H1 (cell line): ENCODE measurements around the gene MARCHF9. TPM values are rescaled to one million over a fixed set of nuclear protein-coding genes. Genes with fewer than 3 reads are reported as not detected.

Experiments used
- CTCF ChIA-PET: fragments of 300-600 bp; sonication (Branson Sonifier 250); formaldehyde crosslinking; loops from one replicate; lab custom pipeline; 2021; ENCODE audit not compliant: partially characterized antibody; lab: Charles Lee
- POLR2A ChIA-PET: fragments of 300-600 bp; sonication (Branson Sonifier 250); formaldehyde crosslinking; loops from one replicate; lab custom pipeline; 2021; ENCODE audit warnings: inconsistent platforms; ENCODE audit not compliant: partially characterized antibody; lab: Charles Lee
- DNase-seq, 2 experiments: peaks; one replicate each; pipeline versions ENCODE4 v3.0.0 to v3.0.0-alpha.2; 2010 to 2022; ENCODE audit warnings: low spot score in 2 of 2, low read depth in 1 of 2, mixed read lengths in 1 of 2
- FAIRE-seq: peaks from 2 replicates; lab custom pipeline; 2011; peaks lifted over from hg19 to GRCh38; lab: Jason Lieb, UNC
- H2AFZ ChIP-seq: 2 replicates; pipeline ENCODE4 v1.8.1; 2012; ENCODE audit warnings: low read length, inconsistent platforms
- H2AK5ac ChIP-seq: 2 replicates; pipeline ENCODE4 v1.6.1; 2013; ENCODE audit warnings: low read depth, low read length
- H2BK120ac ChIP-seq: replicated peaks from 2 replicates; pipeline ENCODE3; 2013; ENCODE audit warnings: low read depth, low read length, inconsistent platforms
- H2BK12ac ChIP-seq: 2 replicates; pipeline ENCODE4 v1.6.1; 2013; ENCODE audit warnings: low read depth, low read length
- H2BK15ac ChIP-seq: 2 replicates; pipeline ENCODE4 v1.6.1; 2013; ENCODE audit warnings: low read length
- H2BK20ac ChIP-seq: 2 replicates; pipeline ENCODE4 v1.6.1; 2013; ENCODE audit warnings: low read length
- H2BK5ac ChIP-seq: 2 replicates; pipeline ENCODE4 v1.6.1; 2013; ENCODE audit warnings: low read depth, low read length
- H3K14ac ChIP-seq: 2 replicates; pipeline ENCODE4 v1.6.1; 2013; ENCODE audit warnings: inconsistent platforms; ENCODE audit not compliant: insufficient read length
- H3K18ac ChIP-seq: 2 replicates; pipeline ENCODE4 v1.6.1; 2013; ENCODE audit warnings: low read length; ENCODE audit errors: extremely low read depth
- H3K23ac ChIP-seq: 2 replicates; pipeline ENCODE4 v1.6.1; 2013; ENCODE audit warnings: inconsistent platforms; ENCODE audit not compliant: insufficient read length
- H3K23me2 ChIP-seq: 2 replicates; pipeline ENCODE4 v1.6.1; 2013; ENCODE audit warnings: low read depth, low read length
- H3K27ac ChIP-seq: 2 replicates; pipeline ENCODE4 v1.6.1; 2011; ENCODE audit warnings: low read depth, low read length, inconsistent platforms
- H3K27me3 ChIP-seq, 4 experiments: replicated peaks in 1 of 4; 1 replicate in 1 of 4; 2 replicates in 3 of 4; pipeline versions ENCODE4 v1.6.1 to v1.8.1; 2011 to 2013; ENCODE audit warnings: low read length in 3 of 4, mild to moderate bottlenecking in 3 of 4, inconsistent platforms in 2 of 4, mixed read lengths in 2 of 4, moderate library complexity in 1 of 4; ENCODE audit not compliant: control insufficient read depth in 3 of 4, insufficient read depth in 3 of 4; ENCODE audit errors: extremely low read depth in 1 of 4
- H3K36me3 ChIP-seq, 4 experiments: 2 replicates each; pipeline versions ENCODE4 v1.6.1 to v1.8.1; 2011 to 2013; ENCODE audit warnings: mild to moderate bottlenecking in 4 of 4, low read length in 3 of 4, moderate library complexity in 2 of 4, control low read depth in 1 of 4, inconsistent platforms in 1 of 4; ENCODE audit not compliant: insufficient read depth in 4 of 4, control insufficient read depth in 2 of 4
- H3K4ac ChIP-seq: replicated peaks from 2 replicates; pipeline ENCODE3; 2013; ENCODE audit warnings: low read length, low read depth, mixed read lengths, inconsistent platforms; ENCODE audit not compliant: insufficient read length
- H3K4me1 ChIP-seq, 4 experiments: replicated peaks in 1 of 4; 1 replicate in 1 of 4; 2 replicates in 3 of 4; pipeline versions ENCODE4 v1.6.1 to v1.8.1; 2011 to 2013; ENCODE audit warnings: low read length in 3 of 4, inconsistent platforms in 2 of 4, mixed read lengths in 1 of 4; ENCODE audit not compliant: insufficient read depth in 4 of 4, control insufficient read depth in 3 of 4
- H3K4me2 ChIP-seq, 2 experiments: 2 replicates each; pipeline versions ENCODE4 v1.6.1 to v1.8.1; 2011 to 2013; ENCODE audit warnings: low read depth in 2 of 2, low read length in 2 of 2, control low read depth in 1 of 2, inconsistent platforms in 1 of 2, mild to moderate bottlenecking in 1 of 2; ENCODE audit not compliant: insufficient read depth in 1 of 2
- H3K4me3 ChIP-seq, 4 experiments: fragments of 200-600, 300-600 bp in 1 of 4; sonication (generic), shearing (Covaris generic), sonication (Bioruptor Twin) in 1 of 4; 2 replicates each; pipeline versions ENCODE4 v1.5.1 to v1.8.1; 2011 to 2016; ENCODE audit warnings: low read length in 4 of 4, low read depth in 3 of 4, control low read depth in 2 of 4, inconsistent platforms in 2 of 4, mild to moderate bottlenecking in 2 of 4, mixed read lengths in 1 of 4, moderate library complexity in 1 of 4; ENCODE audit not compliant: insufficient read depth in 2 of 4; ENCODE audit errors: extremely low read depth in 1 of 4
- H3K56ac ChIP-seq: replicated peaks from 2 replicates; pipeline ENCODE3; 2013; ENCODE audit warnings: low read depth, mild to moderate bottlenecking, mixed read lengths, low read length, inconsistent platforms; ENCODE audit not compliant: insufficient read length
- H3K79me1 ChIP-seq: 2 replicates; pipeline ENCODE4 v1.6.1; 2013; ENCODE audit warnings: low read depth, low read length, control low read depth
- H3K79me2 ChIP-seq, 2 experiments: 2 replicates each; pipeline versions ENCODE4 v1.6.1 to v1.8.1; 2012 to 2013; ENCODE audit warnings: low read length in 2 of 2, mild to moderate bottlenecking in 2 of 2, inconsistent platforms in 1 of 2; ENCODE audit not compliant: insufficient read depth in 2 of 2, control insufficient read depth in 1 of 2
- H3K9ac ChIP-seq, 4 experiments: replicated peaks in 1 of 4; 1 replicate in 1 of 4; 2 replicates in 3 of 4; pipeline versions ENCODE4 v1.6.1 to v1.8.1; 2011 to 2013; ENCODE audit warnings: low read depth in 3 of 4, low read length in 3 of 4, control low read depth in 2 of 4, mild to moderate bottlenecking in 2 of 4, moderate library complexity in 2 of 4, inconsistent platforms in 1 of 4; ENCODE audit errors: extremely low read depth in 1 of 4
- H3K9me3 ChIP-seq, 2 experiments: 2 replicates each; pipeline versions ENCODE4 v1.6.1 to v1.8.1; 2012 to 2013; ENCODE audit warnings: mild to moderate bottlenecking in 2 of 2, moderate library complexity in 2 of 2, control low read depth in 1 of 2, inconsistent platforms in 1 of 2, low read depth in 1 of 2, low read length in 1 of 2, mixed read lengths in 1 of 2; ENCODE audit not compliant: insufficient read depth in 2 of 2
- H4K20me1 ChIP-seq, 2 experiments: replicated peaks in 1 of 2; 2 replicates each; pipeline versions ENCODE3 to v1.8.1; 2011 to 2013; ENCODE audit warnings: inconsistent platforms in 2 of 2, low read length in 2 of 2, mild to moderate bottlenecking in 1 of 2; ENCODE audit not compliant: insufficient read depth in 2 of 2, control insufficient read depth in 1 of 2
- H4K5ac ChIP-seq: 2 replicates; pipeline ENCODE4 v1.6.1; 2013; ENCODE audit warnings: low read length, low read depth, mixed read lengths, inconsistent platforms; ENCODE audit not compliant: insufficient read length
- H4K8ac ChIP-seq: 2 replicates; pipeline ENCODE4 v1.8.0; 2013; ENCODE audit warnings: mild to moderate bottlenecking, moderate library complexity, low read length, inconsistent platforms; ENCODE audit not compliant: insufficient read depth; ENCODE audit errors: extremely low read depth
- H4K91ac ChIP-seq: replicated peaks from 2 replicates; pipeline ENCODE3; 2013; ENCODE audit warnings: low read length, mixed read lengths, inconsistent platforms; ENCODE audit not compliant: insufficient read length
- BACH1 ChIP-seq: IDR thresholded peaks from 2 replicates; pipeline ENCODE4 v1.6.1; 2012; ENCODE audit warnings: low read length, improper control_type of control experiment
- EZH2 ChIP-seq: fragments of 200-600 bp; sonication (generic); IDR thresholded peaks from 2 replicates; pipeline ENCODE4 v1.7.1; 2012; ENCODE audit warnings: low read depth, mild to moderate bottlenecking, moderate library complexity, low read length, inconsistent platforms; ENCODE audit not compliant: severe bottlenecking
- FOSL1 ChIP-seq: IDR thresholded peaks from 2 replicates; pipeline ENCODE4 v1.6.1; 2011; ENCODE audit warnings: mild to moderate bottlenecking, low read depth, low read length, moderate library complexity; ENCODE audit not compliant: insufficient read depth
- KDM5A ChIP-seq: fragments of 200-600 bp; IDR thresholded peaks from 2 replicates; pipeline ENCODE4 v1.7.1; 2012; ENCODE audit warnings: mild to moderate bottlenecking, low read length, inconsistent platforms, mixed read lengths
- PHF8 ChIP-seq: fragments of 200-600 bp; sonication (generic); conservative IDR thresholded peaks from 2 replicates; pipeline ENCODE4 v1.7.1; 2012; ENCODE audit warnings: low read depth, mild to moderate bottlenecking, inconsistent platforms, low read length, moderate library complexity
- POLR2A ChIP-seq, 2 experiments: IDR thresholded peaks; 1 replicate in 1 of 2; 2 replicates in 1 of 2; pipeline ENCODE4 v1.6.1; 2011; ENCODE audit warnings: low read depth in 2 of 2, low read length in 2 of 2, mild to moderate bottlenecking in 2 of 2; ENCODE audit errors: control extremely low read depth in 1 of 2
- RBBP5 ChIP-seq: IDR thresholded peaks from 2 replicates; pipeline ENCODE4 v1.7.1; 2012; ENCODE audit warnings: low read depth, mild to moderate bottlenecking, inconsistent platforms, low read length, moderate library complexity, borderline replicate concordance
- SIX5 ChIP-seq: IDR thresholded peaks from 2 replicates; pipeline ENCODE4 v1.6.1; 2011; ENCODE audit warnings: mild to moderate bottlenecking, low read depth, low read length
- SP1 ChIP-seq: IDR thresholded peaks from 2 replicates; pipeline ENCODE4 v1.6.1; 2011; ENCODE audit warnings: low read depth, low read length
- SP2 ChIP-seq: IDR thresholded peaks from 2 replicates; pipeline ENCODE4 v1.6.1; 2012; ENCODE audit warnings: mild to moderate bottlenecking, low read length, inconsistent platforms
- TAF1 ChIP-seq: IDR thresholded peaks from 2 replicates; pipeline ENCODE4 v1.6.1; 2011; ENCODE audit warnings: mild to moderate bottlenecking, low read depth, low read length
- TAF7 ChIP-seq: optimal IDR thresholded peaks from 2 replicates; pipeline ENCODE3; 2011; ENCODE audit warnings: low read depth, mild to moderate bottlenecking, inconsistent platforms, low read length, moderate library complexity, borderline replicate concordance
- WGBS, 2 experiments: shearing (Covaris generic) in 1 of 2; methylation state at CpG; one replicate each; pipeline versions ENCODE4 v1.1.6 to v1.1.7; 2013 to 2015; ENCODE audit warnings: low lambda C conversion rate in 2 of 2, mixed read lengths in 2 of 2, inconsistent platforms in 1 of 2, low coverage in 1 of 2, missing lambda C conversion rate in 1 of 2; ENCODE audit not compliant: insufficient replicate concordance in 2 of 2, insufficient coverage in 1 of 2, insufficient read length in 1 of 2; ENCODE audit errors: extremely low coverage in 1 of 2, missing lambda C conversion rate in 1 of 2; 5-methylcytosine and 5-hydroxymethylcytosine counted together
- polyA plus RNA-seq, 7 experiments: library from polyadenylated mRNA; depleted of rRNA in 3 of 7; stranded (reverse) in 5 of 7; unstranded in 2 of 7; fragments of >200 nt in 5 of 7; fragments of 200-250 nt in 2 of 7; gene quantifications; 1 replicate in 5 of 7; 2 replicates in 1 of 7; 4 replicates in 1 of 7; pipeline versions ENCODE4 v1.2.1 to v1.2.3, GENCODE V29; 2011 to 2013; ENCODE audit warnings: missing spikeins in 2 of 7, mixed read lengths in 2 of 7
- total RNA-seq: library from RNA; stranded (reverse); fragmentation: NEBNext Ultra II Directional; extraction: Animal tissue kit (Norgen Biotek cat#: 25700); gene quantifications from 2 replicates; pipeline ENCODE4 v1.2.1, GENCODE V29; 2021
- TF ChIP-seq, protein P1 (sequence below), 3 experiments: IDR thresholded peaks; 1 replicate in 2 of 3; 2 replicates in 1 of 3; pipeline versions ENCODE4 v1.5.1 to v1.6.1; 2011; ENCODE audit warnings: low read length in 3 of 3, mild to moderate bottlenecking in 3 of 3, inconsistent platforms in 2 of 3, low read depth in 1 of 3, moderate library complexity in 1 of 3; ENCODE audit not compliant: insufficient read depth in 1 of 3; ENCODE audit errors: control extremely low read depth in 1 of 3

MARCHF9 gene
- total and polyA plus RNA-seq, 2 of the 8 experiments (the other 6 are each of a cell fraction or from before 2014, with no cell fraction given) = 6.4 to 7.8 TPM

- Histone ChIP-seq H3K79me2 (no peaks in the 10 kb centered on the region), H3K79me1 (no peaks in the 10 kb centered on the region), H3K23me2 (no peaks in the 10 kb centered on the region), H4K5ac (no peak overlapping the region), H2BK5ac (no peak overlapping the region), H3K4me1 (no peaks in the 10 kb centered on the region), H2BK20ac (no peak overlapping the region), H3K14ac (no peak overlapping the region), H3K4me2 (no peak overlapping the region), H2BK12ac (no peak overlapping the region), H2BK15ac (no peak overlapping the region), H2BK120ac (no peak overlapping the region), H3K9ac (no peak overlapping the region), H2AFZ (no peak overlapping the region), H3K23ac (no peak overlapping the region), H3K9me3 (no peaks in the 10 kb centered on the region), H3K4me3 (no peak overlapping the region), H3K27ac (no peak overlapping the region), H4K8ac (no peak overlapping the region), H3K56ac (no peak overlapping the region), H4K91ac (no peak overlapping the region), H4K20me1 (peaks cover 0 to 3% of the 10 kb centered on the region in 2 experiments), H3K4ac (no peak overlapping the region), H2AK5ac (no peak overlapping the region), H3K27me3 (no peaks in the 10 kb centered on the region), H3K36me3 (peaks cover 0 to 22% (median 5%) of the 10 kb centered on the region in 4 experiments; a peak in 4 of 8 replicates), H3K18ac (no peak overlapping the region)
- peak in 1 of 2 experiments; percentile 19 for DNase-seq
- CTCF ChIA-PET = interaction anchor here (0.6 to 1.3 kb wide), 2 partner anchors 10 to 16 kb away, joined by 3 to 5 read pairs; no protein-coding TSS in a partner anchor
- 90% methylated on average over 4 of the region's 4 CpGs; no CpG with 5 or more reads in 1 of the 2 experiments for WGBS, 2 experiments
- POLR2A ChIA-PET = interaction anchor here (1.1 kb wide), 1 partner anchor 8 kb away, joined by 4 read pairs; no protein-coding TSS in a partner anchor
- no peak for FAIRE-seq
- TF ChIP-seq SP1 (no peak), EZH2 (no peak), KDM5A (no peak), SP2 (no peak), PHF8 (no peak), BACH1 (no peak), SIX5 (no peak), FOSL1 (no peak), TAF7 (no peak), POLR2A (IDR thresholded peaks at IDR 0.05; ENCODE audit: control extremely low read depth in 1 of 2, low read depth in 2 of 2, low read length in 2 of 2) (no peak), RBBP5 (no peak), TAF1 (no peak)
- TF ChIP-seq, protein P1, sequence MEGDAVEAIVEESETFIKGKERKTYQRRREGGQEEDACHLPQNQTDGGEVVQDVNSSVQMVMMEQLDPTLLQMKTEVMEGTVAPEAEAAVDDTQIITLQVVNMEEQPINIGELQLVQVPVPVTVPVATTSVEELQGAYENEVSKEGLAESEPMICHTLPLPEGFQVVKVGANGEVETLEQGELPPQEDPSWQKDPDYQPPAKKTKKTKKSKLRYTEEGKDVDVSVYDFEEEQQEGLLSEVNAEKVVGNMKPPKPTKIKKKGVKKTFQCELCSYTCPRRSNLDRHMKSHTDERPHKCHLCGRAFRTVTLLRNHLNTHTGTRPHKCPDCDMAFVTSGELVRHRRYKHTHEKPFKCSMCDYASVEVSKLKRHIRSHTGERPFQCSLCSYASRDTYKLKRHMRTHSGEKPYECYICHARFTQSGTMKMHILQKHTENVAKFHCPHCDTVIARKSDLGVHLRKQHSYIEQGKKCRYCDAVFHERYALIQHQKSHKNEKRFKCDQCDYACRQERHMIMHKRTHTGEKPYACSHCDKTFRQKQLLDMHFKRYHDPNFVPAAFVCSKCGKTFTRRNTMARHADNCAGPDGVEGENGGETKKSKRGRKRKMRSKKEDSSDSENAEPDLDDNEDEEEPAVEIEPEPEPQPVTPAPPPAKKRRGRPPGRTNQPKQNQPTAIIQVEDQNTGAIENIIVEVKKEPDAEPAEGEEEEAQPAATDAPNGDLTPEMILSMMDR (IDR thresholded peaks at IDR 0.05; ENCODE audit: control extremely low read depth in 1 of 3, insufficient read depth in 1 of 3, low read depth in 1 of 3, low read length in 3 of 3) = no peak
Observed at GRCh38 chr12:57716305-57716704, 38.6 kb upstream of the MARCHF9 start.
